Nephron progenitor cell (in vitro differentiated cells): ENCODE measurements around the gene KCNH1.

ENCODE experiments used
- DNase-seq: peaks from one replicate; pipeline ENCODE4 v3.0.0; 2021
- H3K27ac Mint-ChIP-seq: 2 replicates; pipeline ENCODE4 v1.8.0; 2021; ENCODE audit warnings: mild to moderate bottlenecking, moderate library complexity, mixed read lengths
- H3K27me3 Mint-ChIP-seq: 2 replicates; pipeline ENCODE4 v1.8.0; 2021; ENCODE audit warnings: mild to moderate bottlenecking, low read depth, mixed read lengths; ENCODE audit not compliant: poor library complexity
- H3K36me3 Mint-ChIP-seq: 2 replicates; pipeline ENCODE4 v1.8.0; 2021; ENCODE audit warnings: low read depth, mixed read lengths
- H3K4me1 Mint-ChIP-seq: 2 replicates; pipeline ENCODE4 v1.8.0; 2021; ENCODE audit warnings: mixed read lengths
- H3K4me3 Mint-ChIP-seq: 2 replicates; pipeline ENCODE4 v1.8.0; 2021; ENCODE audit warnings: mild to moderate bottlenecking, moderate library complexity, mixed read lengths
- H3K9me3 Mint-ChIP-seq: 2 replicates; pipeline ENCODE4 v1.8.0; 2021; ENCODE audit warnings: mild to moderate bottlenecking, moderate library complexity, mixed read lengths
- TF ChIP-seq, protein P1 (sequence below): fragments of 200-600 bp; sonication (generic); IDR thresholded peaks from 2 replicates; pipeline ENCODE4 v1.5.0; 2021; ENCODE audit warnings: antibody characterized with exemption

KCNH1 gene

DNA sequence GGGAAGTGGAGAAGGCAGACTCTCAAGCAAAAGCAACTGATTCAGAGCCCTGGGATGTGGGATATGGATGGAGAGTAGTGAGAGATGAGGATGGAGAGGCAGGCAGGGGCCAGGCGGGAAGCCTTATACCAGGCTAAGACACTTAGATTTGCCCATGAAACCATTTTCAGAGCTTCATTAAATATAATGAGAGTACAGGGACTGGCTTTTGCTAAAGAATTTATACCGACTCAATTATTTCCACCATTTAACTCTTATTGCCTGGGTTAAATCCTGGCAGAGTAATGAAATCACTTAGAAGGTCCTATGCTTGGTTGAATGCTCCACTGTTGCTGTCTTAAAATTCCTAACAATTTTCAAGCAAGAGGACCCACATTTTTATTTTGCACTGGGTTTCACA is 311.7 kb downstream of the KCNH1 start:
- TF ChIP-seq, protein P1, sequence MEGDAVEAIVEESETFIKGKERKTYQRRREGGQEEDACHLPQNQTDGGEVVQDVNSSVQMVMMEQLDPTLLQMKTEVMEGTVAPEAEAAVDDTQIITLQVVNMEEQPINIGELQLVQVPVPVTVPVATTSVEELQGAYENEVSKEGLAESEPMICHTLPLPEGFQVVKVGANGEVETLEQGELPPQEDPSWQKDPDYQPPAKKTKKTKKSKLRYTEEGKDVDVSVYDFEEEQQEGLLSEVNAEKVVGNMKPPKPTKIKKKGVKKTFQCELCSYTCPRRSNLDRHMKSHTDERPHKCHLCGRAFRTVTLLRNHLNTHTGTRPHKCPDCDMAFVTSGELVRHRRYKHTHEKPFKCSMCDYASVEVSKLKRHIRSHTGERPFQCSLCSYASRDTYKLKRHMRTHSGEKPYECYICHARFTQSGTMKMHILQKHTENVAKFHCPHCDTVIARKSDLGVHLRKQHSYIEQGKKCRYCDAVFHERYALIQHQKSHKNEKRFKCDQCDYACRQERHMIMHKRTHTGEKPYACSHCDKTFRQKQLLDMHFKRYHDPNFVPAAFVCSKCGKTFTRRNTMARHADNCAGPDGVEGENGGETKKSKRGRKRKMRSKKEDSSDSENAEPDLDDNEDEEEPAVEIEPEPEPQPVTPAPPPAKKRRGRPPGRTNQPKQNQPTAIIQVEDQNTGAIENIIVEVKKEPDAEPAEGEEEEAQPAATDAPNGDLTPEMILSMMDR = no peak

DNA sequence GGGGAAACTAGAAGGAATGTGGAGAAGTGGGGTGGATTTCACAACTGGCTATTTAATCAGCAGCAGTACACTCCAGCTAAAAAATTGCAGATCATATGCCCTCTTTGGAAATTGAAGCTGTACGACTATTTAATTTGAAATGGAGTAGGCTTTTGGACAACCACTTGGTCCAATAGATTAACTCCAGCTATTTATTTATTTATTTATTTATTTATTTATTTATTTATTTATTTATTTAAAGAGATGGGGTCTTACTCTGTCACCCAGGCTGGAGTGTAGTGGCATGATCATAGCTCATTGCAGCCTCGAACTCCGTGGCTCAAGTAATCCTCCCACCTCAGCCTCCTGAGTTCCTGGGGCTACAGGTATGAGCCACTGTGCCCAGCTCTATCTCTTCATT is 312.3 kb downstream of the KCNH1 start:
- Mint-ChIP-seq H3K4me1 (no peaks in the 10 kb centered on the region), H3K9me3 (no peaks in the 10 kb centered on the region), H3K36me3 (no peaks in the 10 kb centered on the region), H3K27ac (no peak overlapping the region), H3K4me3 (no peak overlapping the region), H3K27me3 (no peaks in the 10 kb centered on the region)
- DNase-seq = no peak
- TF ChIP-seq, protein P1 = no peak

More for the DNA sequence above, 311.7 kb downstream of the KCNH1 start:
- Mint-ChIP-seq H3K27ac (no peak overlapping the region), H3K9me3 (no peaks in the 10 kb centered on the region), H3K4me3 (no peak overlapping the region), H3K4me1 (no peaks in the 10 kb centered on the region), H3K27me3 (no peaks in the 10 kb centered on the region), H3K36me3 (no peaks in the 10 kb centered on the region)
- no peak for DNase-seq

DNA sequence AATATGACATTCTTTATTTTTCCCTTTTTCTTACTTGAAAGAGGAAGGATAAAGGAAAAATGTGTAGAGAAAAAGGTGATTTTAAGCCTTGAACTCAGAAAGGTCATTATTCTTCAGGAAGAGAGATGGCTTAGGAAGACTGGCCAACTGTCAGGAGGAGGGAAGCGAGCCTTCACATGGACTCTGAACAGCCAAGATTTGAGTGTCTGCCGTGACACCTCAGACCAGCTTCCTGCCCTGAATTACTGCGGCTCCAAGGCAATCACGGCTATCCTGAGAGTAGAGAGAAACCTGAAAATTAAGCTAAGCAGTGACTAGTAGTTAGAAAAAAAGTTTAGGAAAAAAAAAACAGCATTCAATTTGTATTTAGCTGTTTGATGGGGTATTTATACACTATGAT is 314.7 kb downstream of the KCNH1 start:
- H3K27ac Mint-ChIP-seq = peak overlapping the region; percentile 64
- peaks cover 5% of the 10 kb centered on the region for H3K4me1 Mint-ChIP-seq
- H3K36me3 Mint-ChIP-seq = no peaks in the 10 kb centered on the region
- H3K9me3 Mint-ChIP-seq = no peaks in the 10 kb centered on the region
- no peak overlapping the region for H3K4me3 Mint-ChIP-seq
- TF ChIP-seq, protein P1 = no peak
- H3K27me3 Mint-ChIP-seq = peaks cover 4% of the 10 kb centered on the region
- no peak for DNase-seq

DNA sequence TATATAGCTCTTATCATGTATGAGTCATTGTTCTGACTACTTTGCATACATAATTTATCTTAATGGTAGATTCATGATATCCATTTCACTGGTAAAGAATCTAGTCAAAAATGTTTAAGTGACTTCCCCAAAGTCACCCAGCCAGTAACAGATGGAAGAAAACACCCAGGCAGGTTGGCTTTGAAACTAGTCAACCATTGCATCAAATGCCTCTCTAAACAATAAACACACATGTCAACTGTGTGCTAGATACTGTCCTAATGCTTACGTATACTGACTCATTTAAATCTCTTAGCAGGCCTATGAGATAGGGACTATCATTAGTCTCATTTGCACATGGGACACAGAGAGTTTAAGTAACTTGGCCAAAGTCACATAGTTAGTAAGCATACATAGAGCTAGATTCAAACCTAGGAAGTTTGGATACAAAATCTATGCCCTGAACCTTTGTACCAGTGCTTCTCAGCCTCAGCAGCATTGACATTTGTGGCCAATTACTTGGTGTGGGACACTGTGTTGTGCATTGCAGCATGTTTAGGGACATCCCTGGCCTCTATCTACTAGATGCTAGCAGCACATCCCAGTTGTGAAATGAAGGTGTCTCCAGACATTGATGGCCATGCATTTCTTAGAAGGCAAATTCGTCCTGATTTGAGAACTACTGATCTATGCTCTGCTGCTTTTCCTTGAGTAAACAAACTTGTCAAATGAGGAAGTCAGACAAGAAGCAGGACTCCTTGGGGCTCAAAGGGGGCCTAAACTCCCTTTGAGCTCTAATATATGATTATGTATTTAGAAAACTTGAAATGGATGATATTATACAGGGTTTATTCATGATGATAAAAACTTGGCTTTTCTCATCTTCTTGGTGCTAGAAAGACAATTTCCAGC is 316.3 kb downstream of the KCNH1 start:
- Mint-ChIP-seq H3K9me3 (no peaks in the 10 kb centered on the region), H3K36me3 (no peaks in the 10 kb centered on the region), H3K4me1 (peaks cover 5% of the 10 kb centered on the region), H3K4me3 (no peak overlapping the region), H3K27ac (no peak overlapping the region), H3K27me3 (peaks cover 4% of the 10 kb centered on the region)
- DNase-seq = no peak
- TF ChIP-seq, protein P1 = no peak

DNA sequence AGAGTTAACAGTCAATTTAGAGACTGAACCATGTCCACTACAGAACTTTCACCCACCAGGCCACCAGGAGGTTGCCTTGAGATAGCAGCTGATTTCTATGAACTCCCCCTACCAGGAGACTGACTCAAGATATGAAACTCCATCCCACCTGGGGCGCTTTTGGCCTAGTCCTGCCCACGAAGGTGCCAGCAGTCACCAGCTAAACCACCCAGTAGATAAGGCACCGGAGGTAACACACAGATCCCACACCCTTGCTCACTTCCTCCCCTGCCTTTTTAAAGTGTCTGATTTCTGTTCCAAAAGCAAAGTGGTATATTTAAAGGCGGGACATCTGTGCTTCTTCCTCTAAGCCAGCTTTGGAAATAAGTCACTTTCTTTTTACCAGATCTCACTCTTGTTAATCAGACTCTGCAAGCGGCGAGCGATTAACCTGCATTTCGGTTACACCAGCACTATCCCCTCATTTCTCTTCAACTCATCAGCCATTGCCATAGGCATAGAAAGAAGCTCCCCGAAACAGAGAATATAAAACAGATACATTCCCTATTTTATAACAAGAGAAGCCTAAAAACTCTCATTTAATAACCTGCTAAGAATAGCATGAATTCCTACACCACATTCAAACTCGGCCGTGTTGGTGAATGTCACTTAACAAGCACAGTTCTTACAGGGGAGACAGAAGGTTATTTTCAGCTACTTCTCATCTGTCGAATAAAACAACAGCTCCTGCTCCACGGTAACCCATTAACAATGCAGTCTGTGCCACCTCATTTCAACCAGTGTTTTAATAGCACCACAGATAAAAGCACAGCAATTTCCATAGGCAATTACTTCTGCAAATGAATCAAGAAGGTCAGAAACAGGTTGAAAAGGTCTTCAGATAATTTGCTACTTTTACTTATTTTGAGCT is 318.1 kb downstream of the KCNH1 start:
- no peak overlapping the region for H3K27ac Mint-ChIP-seq
- H3K36me3 Mint-ChIP-seq = no peaks in the 10 kb centered on the region
- peaks cover 7% of the 10 kb centered on the region for H3K27me3 Mint-ChIP-seq
- peaks cover 5% of the 10 kb centered on the region for H3K4me1 Mint-ChIP-seq
- no peaks in the 10 kb centered on the region for H3K9me3 Mint-ChIP-seq
- no peak overlapping the region for H3K4me3 Mint-ChIP-seq
- TF ChIP-seq, protein P1 = no peak
- DNase-seq = no peak
